Omental fat pad (tissue), 4 donors: ENCODE measurements around the gene RDH13. TPM values are rescaled to one million over a fixed set of nuclear protein-coding genes. Genes with fewer than 3 reads are reported as not detected.

Experiments used
- ATAC-seq: fragments of 150-250 bp; one replicate; pipeline ENCODE4 v1.9.1; 2016; ENCODE audit warnings: mild to moderate bottlenecking, moderate library complexity; ENCODE audit not compliant: low FRiP score
- DNase-seq: peaks from one replicate; pipeline ENCODE4 v3.0.0-alpha.2; 2019; ENCODE audit warnings: low spot score
- total RNA-seq, 4 donors: library from RNA; depleted of rRNA; stranded (reverse); fragments of >200 nt; gene quantifications; one replicate each; pipeline ENCODE4 v1.1.0, GENCODE V29; 2016
- TF ChIP-seq, protein P1 (sequence below), 3 donors: fragments of 450-650 bp; IDR thresholded peaks; one replicate each; pipeline ENCODE4 v1.5.1; 2016 to 2017; ENCODE audit warnings: antibody characterized with exemption in 3 of 3, mild to moderate bottlenecking in 3 of 3, moderate library complexity in 2 of 3

Gene RDH13
- total RNA-seq, 4 donors from 2014 or later = 8.2 to 14.1 (median 10.8) TPM

DNA sequence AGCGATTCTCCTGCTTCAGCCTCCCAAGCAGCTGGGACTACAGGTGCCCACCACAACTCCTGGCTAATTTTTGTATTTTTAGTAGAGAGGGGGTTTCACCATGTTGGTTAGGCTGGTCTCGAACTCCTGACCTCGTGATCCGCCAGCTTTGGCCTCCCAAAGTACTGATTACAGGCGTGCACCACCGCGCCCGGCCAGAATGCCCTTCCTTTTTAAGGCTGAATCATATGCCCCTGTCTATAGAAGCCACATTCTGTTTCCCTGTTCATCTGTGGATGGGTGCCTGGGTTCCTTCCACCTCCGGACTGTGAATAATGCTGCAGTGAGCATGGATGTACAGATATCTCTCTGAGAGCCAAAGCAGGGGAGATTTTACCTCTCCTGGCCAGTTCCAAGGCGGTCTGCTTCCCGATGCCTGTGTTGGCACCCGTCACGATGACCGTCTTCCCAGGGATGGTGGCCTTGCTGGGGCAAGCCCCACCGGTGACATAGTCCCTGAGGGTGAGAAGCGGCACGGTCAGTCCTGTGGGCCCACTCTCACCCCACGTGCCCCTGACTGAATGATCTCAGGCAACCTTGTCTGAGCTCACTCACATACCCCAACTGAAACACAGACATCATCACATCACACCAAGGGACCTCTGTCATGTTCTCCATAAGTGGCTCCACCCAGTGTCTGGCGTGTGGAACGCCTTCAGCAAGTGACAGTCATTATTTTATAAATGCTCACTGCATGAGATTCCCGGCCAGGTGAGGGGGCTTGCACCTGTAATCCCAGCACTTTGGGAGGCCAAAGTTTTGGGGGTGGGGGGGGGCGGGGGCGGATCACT is 4.0 kb downstream of the RDH13 start:
- DNase-seq = no peak
- ATAC-seq = no peak
- TF ChIP-seq, protein P1, sequence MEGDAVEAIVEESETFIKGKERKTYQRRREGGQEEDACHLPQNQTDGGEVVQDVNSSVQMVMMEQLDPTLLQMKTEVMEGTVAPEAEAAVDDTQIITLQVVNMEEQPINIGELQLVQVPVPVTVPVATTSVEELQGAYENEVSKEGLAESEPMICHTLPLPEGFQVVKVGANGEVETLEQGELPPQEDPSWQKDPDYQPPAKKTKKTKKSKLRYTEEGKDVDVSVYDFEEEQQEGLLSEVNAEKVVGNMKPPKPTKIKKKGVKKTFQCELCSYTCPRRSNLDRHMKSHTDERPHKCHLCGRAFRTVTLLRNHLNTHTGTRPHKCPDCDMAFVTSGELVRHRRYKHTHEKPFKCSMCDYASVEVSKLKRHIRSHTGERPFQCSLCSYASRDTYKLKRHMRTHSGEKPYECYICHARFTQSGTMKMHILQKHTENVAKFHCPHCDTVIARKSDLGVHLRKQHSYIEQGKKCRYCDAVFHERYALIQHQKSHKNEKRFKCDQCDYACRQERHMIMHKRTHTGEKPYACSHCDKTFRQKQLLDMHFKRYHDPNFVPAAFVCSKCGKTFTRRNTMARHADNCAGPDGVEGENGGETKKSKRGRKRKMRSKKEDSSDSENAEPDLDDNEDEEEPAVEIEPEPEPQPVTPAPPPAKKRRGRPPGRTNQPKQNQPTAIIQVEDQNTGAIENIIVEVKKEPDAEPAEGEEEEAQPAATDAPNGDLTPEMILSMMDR (IDR thresholded peaks at IDR 0.05) = no peak

DNA sequence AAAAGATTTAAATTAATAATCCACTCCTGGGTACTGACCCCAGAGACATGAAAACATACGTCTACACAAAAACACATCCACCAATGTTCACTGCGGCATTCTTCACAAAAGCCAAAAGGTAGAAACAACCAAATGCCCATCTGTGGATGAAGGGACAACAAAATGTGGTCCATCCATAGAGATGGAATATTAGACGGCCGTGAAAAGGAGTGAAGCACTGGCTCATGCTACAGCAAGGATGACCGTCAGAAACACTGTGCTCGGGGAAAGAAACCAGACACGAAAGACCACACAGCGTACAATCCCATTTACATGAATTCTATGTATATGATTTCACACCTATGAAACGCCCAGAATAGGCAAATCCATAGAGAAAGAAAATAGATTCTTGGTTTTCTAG is 6.1 kb downstream of the RDH13 start:
- DNase-seq (no peak), ATAC-seq (no peak)
- TF ChIP-seq, protein P1 (IDR thresholded peaks at IDR 0.05) = no peak

- TF ChIP-seq, protein P1 (IDR thresholded peaks at IDR 0.05) = no peak
These were observed 9.2 kb downstream of the RDH13 start for GRCh38 chr19:55053735-55054134.

DNA sequence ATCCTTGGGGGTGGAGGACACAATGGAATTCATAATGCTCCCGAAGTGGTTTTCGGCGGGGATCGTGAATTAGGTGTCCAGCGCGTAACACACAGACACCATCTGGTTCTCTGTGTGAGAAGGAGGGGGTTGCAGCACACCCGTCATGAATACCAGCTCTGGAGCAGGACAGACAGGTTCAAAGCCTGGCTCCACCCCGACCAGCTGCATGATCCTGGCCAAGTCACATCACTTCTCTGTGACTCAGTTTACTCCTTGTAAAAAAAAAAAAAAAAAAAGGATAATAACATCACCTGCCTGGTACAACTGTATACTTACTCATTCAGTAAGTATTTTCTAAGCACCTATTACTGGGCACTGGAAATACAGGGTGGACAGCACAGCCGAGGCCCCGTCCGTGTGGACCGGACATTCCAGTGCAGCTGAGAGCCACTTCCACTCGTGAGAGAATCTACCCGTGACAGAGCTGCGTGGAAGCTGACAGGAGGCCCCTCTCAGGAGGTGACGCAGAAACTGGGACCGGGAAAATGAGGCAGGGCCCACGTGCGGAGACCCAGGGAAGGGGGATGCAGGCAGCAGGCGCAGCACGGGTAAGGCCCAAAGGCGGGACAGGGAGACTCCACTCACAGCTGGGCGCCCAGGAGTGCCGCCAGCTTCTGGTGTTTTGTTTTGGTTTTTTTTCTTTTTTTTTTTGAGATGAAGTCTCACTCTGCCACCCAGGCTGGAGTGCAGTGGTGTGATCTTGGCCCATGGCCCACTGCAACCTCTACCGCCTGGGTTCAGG is 12.0 kb downstream of the RDH13 start:
- TF ChIP-seq, protein P1 (IDR thresholded peaks at IDR 0.05) = no peak

More at GRCh38 chr19:55053735-55054134, 9.2 kb downstream of the RDH13 start:
- DNase-seq (no peak), ATAC-seq (no peak)

GRCh38 chr19:55048446-55048845 is 14.5 kb downstream of the RDH13 start:
- ATAC-seq (no peak), DNase-seq (no peak)
- TF ChIP-seq, protein P1 (IDR thresholded peaks at IDR 0.05) = no peak

More for the DNA sequence above, 12.0 kb downstream of the RDH13 start:
- ATAC-seq (no peak), DNase-seq (no peak)

DNA sequence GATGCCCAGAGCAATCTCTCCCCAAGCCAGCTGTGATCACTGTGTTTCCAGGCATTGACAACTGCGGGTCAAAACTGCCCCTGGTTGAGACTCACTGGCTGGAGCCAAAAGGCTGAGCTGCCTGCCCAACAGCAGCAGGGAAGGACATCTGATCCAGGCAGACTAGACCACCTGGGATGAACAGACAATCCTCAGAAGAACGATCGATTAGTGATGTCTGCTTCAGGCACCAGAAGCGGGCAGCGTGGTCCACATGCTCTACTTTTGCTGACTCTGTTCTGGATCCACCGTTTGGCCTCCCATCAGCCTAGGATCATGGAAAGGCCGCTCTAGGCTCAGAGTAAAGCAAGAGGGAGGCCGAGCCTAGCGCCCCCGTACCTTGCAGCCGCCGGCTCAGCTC is 15.0 kb downstream of the RDH13 start:
- TF ChIP-seq, protein P1 (IDR thresholded peaks at IDR 0.05) = no peak
- ATAC-seq (no peak), DNase-seq (no peak)
